ENCODE data around the gene SULT2B1.
"Not testable (repeated sequence)": the region's sequence is repeated elsewhere in the genome, so short reads cannot be mapped to it uniquely, and the experiment has no call there.

Gene SULT2B1

GRCh38 chr19:48624067-48624594, 72.2 kb downstream of the SULT2B1 start:
- peak; percentile 99 for DNase-seq

- no peak for DNase-seq
These were observed 73.1 kb downstream of the SULT2B1 start for GRCh38 chr19:48624791-48625723.

GRCh38 chr19:48625891-48626327, 73.9 kb downstream of the SULT2B1 start:
- DNase-seq: no peak

GRCh38 chr19:48627201-48627864, 75.4 kb downstream of the SULT2B1 start:
- no peak for DNase-seq

GRCh38 chr19:48627865-48628314, 75.9 kb downstream of the SULT2B1 start:
- DNase-seq: no peak

- no peak for DNase-seq
These were observed 76.7 kb downstream of the SULT2B1 start for GRCh38 chr19:48628486-48629296.

- DNase-seq: no peak
These were observed 77.3 kb downstream of the SULT2B1 start for GRCh38 chr19:48629297-48629598.

- DNase-seq: no peak
These were observed 77.8 kb downstream of the SULT2B1 start for GRCh38 chr19:48629599-48630295.

- DNase-seq: peak; percentile 86
These were observed 78.5 kb downstream of the SULT2B1 start for GRCh38 chr19:48630296-48631063.

- no peak for DNase-seq
These were observed 79.3 kb downstream of the SULT2B1 start for GRCh38 chr19:48631225-48631624.

GRCh38 chr19:48632286-48632685, 80.3 kb downstream of the SULT2B1 start:
- DNase-seq: not testable (repeated sequence)

- peak; percentile 82 for DNase-seq
These were observed 80.7 kb downstream of the SULT2B1 start for GRCh38 chr19:48632692-48633147.

- DNase-seq: peak; percentile 63
These were observed 81.4 kb downstream of the SULT2B1 start for GRCh38 chr19:48633148-48634035.

GRCh38 chr19:48634036-48634342, 82.0 kb downstream of the SULT2B1 start:
- DNase-seq: no peak

GRCh38 chr19:48634424-48635262, 82.7 kb downstream of the SULT2B1 start:
- DNase-seq: peak; percentile 99

- DNase-seq: peak; percentile 88
These were observed 83.4 kb downstream of the SULT2B1 start for GRCh38 chr19:48635263-48635965.

- peak; percentile 55 for DNase-seq
These were observed 84.2 kb downstream of the SULT2B1 start for GRCh38 chr19:48635966-48636858.
